Tibial nerve (tissue), 4 donors: ENCODE measurements around the gene ASB5. TPM values are rescaled to one million over a fixed set of nuclear protein-coding genes. Genes with fewer than 3 reads are reported as not detected.

Experiments used
- DNase-seq, 2 donors: peaks; one replicate each; pipeline ENCODE4 v3.0.0-alpha.2; 2019; ENCODE audit warnings: low spot score in 2 of 2
- H3K27ac ChIP-seq, 4 donors: fragments of 200-600 bp; sonication (generic) in 3 of 4; one replicate each; pipeline ENCODE4 v1.5.1; 2017 to 2019; ENCODE audit warnings: mild to moderate bottlenecking in 1 of 4
- H3K27me3 ChIP-seq, 2 donors: fragments of 200-600 bp; sonication (generic) in 1 of 2; one replicate each; pipeline versions ENCODE4 v1.5.1 to v1.6.0; 2017 to 2019
- H3K36me3 ChIP-seq, 3 donors: fragments of 200-600 bp; sonication (generic); one replicate each; pipeline ENCODE4 v1.5.1; 2018 to 2019
- H3K4me1 ChIP-seq, 4 donors: fragments of 200-600 bp; sonication (generic) in 3 of 4; one replicate each; pipeline ENCODE4 v1.5.1; 2017 to 2019
- H3K4me3 ChIP-seq, 4 donors: fragments of 200-600 bp; sonication (generic) in 3 of 4; one replicate each; pipeline ENCODE4 v1.5.1; 2017 to 2019; ENCODE audit warnings: mild to moderate bottlenecking in 1 of 4, moderate library complexity in 1 of 4
- H3K9me3 ChIP-seq, 4 donors: fragments of 200-600 bp; sonication (generic) in 3 of 4; one replicate each; pipeline ENCODE4 v1.5.1; 2017 to 2019
- CTCF ChIP-seq, 5 experiments: fragments of 200-600 bp in 3 of 5; fragments of 450-650 bp in 2 of 5; sonication (generic) in 3 of 5; IDR thresholded peaks; one replicate each; pipeline ENCODE4 v1.5.1; 2016 to 2019; ENCODE audit warnings: antibody characterized with exemption in 5 of 5, mild to moderate bottlenecking in 3 of 5, moderate library complexity in 2 of 5
- EP300 ChIP-seq, 2 donors: sonication (generic); formaldehyde crosslinking; IDR thresholded peaks; one replicate each; pipeline ENCODE4 v1.6.1; 2017; ENCODE audit warnings: antibody characterized with exemption in 2 of 2, mild to moderate bottlenecking in 1 of 2
- POLR2A ChIP-seq, 2 donors: fragments of 450-650 bp; IDR thresholded peaks; one replicate each; pipeline ENCODE4 v1.6.1; 2017; ENCODE audit warnings: antibody characterized with exemption in 2 of 2, mild to moderate bottlenecking in 2 of 2, moderate library complexity in 2 of 2
- WGBS, 2 donors: methylation state at CpG; one replicate each; pipeline ENCODE4 v1.1.5; 2018; 5-methylcytosine and 5-hydroxymethylcytosine counted together
- total RNA-seq, 4 donors: library from RNA; depleted of rRNA; stranded (reverse); fragments of >200 nt; gene quantifications; one replicate each; pipeline ENCODE4 v1.1.0, GENCODE V29; 2016

ASB5 gene
- total RNA-seq, 4 donors from 2014 or later: not detected

- H3K36me3 ChIP-seq: no peaks in the 10 kb centered on the region
- no peak for TF ChIP-seq EP300 (IDR thresholded peaks at IDR 0.05)
- no peak for TF ChIP-seq CTCF (IDR thresholded peaks at IDR 0.05)
- TF ChIP-seq POLR2A (IDR thresholded peaks at IDR 0.05): no peak
- DNase-seq: no peak
- H3K4me3 ChIP-seq: no peak overlapping the region
- 82% methylated on average over 7 of the region's 7 CpGs for WGBS, 2 donors
- no peaks in the 10 kb centered on the region for H3K9me3 ChIP-seq
- no peaks in the 10 kb centered on the region for H3K27me3 ChIP-seq
- H3K4me1 ChIP-seq: no peaks in the 10 kb centered on the region
- no peak overlapping the region for H3K27ac ChIP-seq
Measured at GRCh38 chr4:176210579-176211296, 58.3 kb downstream of the ASB5 start.

- no peak for DNase-seq
- Histone ChIP-seq H3K27me3 (no peaks in the 10 kb centered on the region), H3K27ac (no peak overlapping the region), H3K9me3 (no peaks in the 10 kb centered on the region), H3K4me3 (no peak overlapping the region), H3K36me3 (no peaks in the 10 kb centered on the region), H3K4me1 (no peaks in the 10 kb centered on the region)
- TF ChIP-seq POLR2A (IDR thresholded peaks at IDR 0.05) (no peak), CTCF (IDR thresholded peaks at IDR 0.05) (no peak), EP300 (IDR thresholded peaks at IDR 0.05) (no peak)
- 75 to 80% methylated on average over 3 of the region's 3 CpGs for WGBS, 2 donors
Measured at GRCh38 chr4:176210101-176210500, 58.9 kb downstream of the ASB5 start.

- Histone ChIP-seq H3K27me3 (no peaks in the 10 kb centered on the region), H3K4me3 (no peak overlapping the region), H3K27ac (no peak overlapping the region), H3K36me3 (no peaks in the 10 kb centered on the region), H3K4me1 (no peaks in the 10 kb centered on the region), H3K9me3 (no peaks in the 10 kb centered on the region)
- 93 to 97% methylated on average over 4 of the region's 4 CpGs for WGBS, 2 donors
- DNase-seq: no peak
- TF ChIP-seq CTCF (IDR thresholded peaks at IDR 0.05) (no peak), POLR2A (IDR thresholded peaks at IDR 0.05) (no peak), EP300 (IDR thresholded peaks at IDR 0.05) (no peak)
Measured at GRCh38 chr4:176209535-176209934, 59.5 kb downstream of the ASB5 start.

GRCh38 chr4:176207839-176208238 is 61.2 kb downstream of the ASB5 start:
- no peaks in the 10 kb centered on the region for H3K9me3 ChIP-seq
- no peaks in the 10 kb centered on the region for H3K27me3 ChIP-seq
- 75 to 87% methylated on average over 5 of the region's 5 CpGs for WGBS, 2 donors
- no peak overlapping the region for H3K27ac ChIP-seq
- DNase-seq: no peak
- H3K4me1 ChIP-seq: no peaks in the 10 kb centered on the region
- H3K36me3 ChIP-seq: no peaks in the 10 kb centered on the region
- TF ChIP-seq EP300 (IDR thresholded peaks at IDR 0.05) (no peak), POLR2A (IDR thresholded peaks at IDR 0.05) (no peak), CTCF (IDR thresholded peaks at IDR 0.05) (no peak)
- no peak overlapping the region for H3K4me3 ChIP-seq

GRCh38 chr4:176205299-176205698 is 63.7 kb downstream of the ASB5 start:
- DNase-seq: no peak
- no peaks in the 10 kb centered on the region for H3K27me3 ChIP-seq
- WGBS, 2 donors: 60 to 74% methylated on average over 4 of the region's 4 CpGs
- no peak overlapping the region for H3K27ac ChIP-seq
- no peak overlapping the region for H3K4me3 ChIP-seq
- TF ChIP-seq EP300 (IDR thresholded peaks at IDR 0.05): no peak
- no peak for TF ChIP-seq POLR2A (IDR thresholded peaks at IDR 0.05)
- no peak for TF ChIP-seq CTCF (IDR thresholded peaks at IDR 0.05)
- H3K4me1 ChIP-seq: no peaks in the 10 kb centered on the region
- H3K36me3 ChIP-seq: no peaks in the 10 kb centered on the region
- H3K9me3 ChIP-seq: no peaks in the 10 kb centered on the region
